ENCODE measurements around the gene UBA7.

The UBA7 gene

GRCh38 chr3:49771340-49771938 is 42.3 kb downstream of the UBA7 start:
- no peak overlapping the region for H2AK5ac ChIP-seq (ENCODE audit: low read length, severe bottlenecking)
- no peak for DNase-seq

DNA sequence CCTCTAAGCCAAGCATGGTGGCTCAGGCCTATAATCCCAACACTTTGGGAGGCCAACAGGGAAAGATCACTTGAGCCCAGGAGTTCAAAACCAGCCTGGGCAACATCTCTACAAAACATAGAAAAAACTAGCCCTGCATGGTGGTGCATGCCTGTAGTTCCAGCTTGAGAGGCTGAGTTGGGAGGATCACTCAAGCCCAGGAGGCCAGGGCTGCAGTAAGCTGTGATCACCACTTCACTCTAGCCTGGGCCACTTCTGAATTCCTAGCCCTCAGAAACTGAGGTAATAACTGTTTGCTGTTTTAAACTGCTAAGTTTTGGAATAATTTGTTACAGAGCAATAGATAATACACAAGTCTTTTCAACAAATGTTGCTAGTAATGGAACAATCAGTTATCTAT is 43.8 kb downstream of the UBA7 start:
- Histone ChIP-seq H3K14ac (ENCODE audit: low read length in 2 of 2) (no peak overlapping the region), H3K79me1 (replicated peaks; ENCODE audit: low read length, poor library complexity, severe bottlenecking) (peaks cover 5% of the 10 kb centered on the region), H2BK12ac (ENCODE audit: low read length in 2 of 2) (no peak overlapping the region), H4K8ac (ENCODE audit: low read length) (no peak overlapping the region), H3K9me3 (ENCODE audit: control insufficient read depth, low read length) (no peaks in the 10 kb centered on the region), H3K9ac (ENCODE audit: low read length) (no peak overlapping the region), H4K91ac (ENCODE audit: low read length) (no peak overlapping the region), H3K4ac (ENCODE audit: low read depth in 1 of 2, low read length in 2 of 2) (no peak overlapping the region), H2BK120ac (ENCODE audit: low read depth, low read length) (no peak overlapping the region), H3K23ac (ENCODE audit: low read length in 2 of 2) (no peak overlapping the region), H3K27ac (ENCODE audit: low read length, poor library complexity, severe bottlenecking) (no peak overlapping the region), H3K4me3 (ENCODE audit: insufficient read depth in 1 of 2, low read depth in 1 of 2, low read length in 2 of 2) (no peak overlapping the region), H2AK5ac (ENCODE audit: low read length, severe bottlenecking) (no peak overlapping the region), H2BK5ac (ENCODE audit: low read depth, low read length, poor library complexity, severe bottlenecking) (no peak overlapping the region), H3K27me3 (ENCODE audit: control insufficient read depth in 1 of 2, insufficient read depth in 1 of 2, low read length in 2 of 2) (no peaks in the 10 kb centered on the region), H3K4me1 (ENCODE audit: control insufficient read depth, insufficient read depth, low read depth, low read length) (peaks cover 5% of the 10 kb centered on the region), H2BK15ac (ENCODE audit: low read depth, poor library complexity, severe bottlenecking) (no peak overlapping the region), H3K36me3 (ENCODE audit: control insufficient read depth in 1 of 2, insufficient read depth in 2 of 2, low read depth in 1 of 2, low read length in 2 of 2) (peaks cover 3 to 10% of the 10 kb centered on the region in 2 experiments), H3K18ac (ENCODE audit: low read depth in 1 of 2, low read length in 2 of 2) (no peak overlapping the region), H3K4me2 (ENCODE audit: low read length, poor library complexity, severe bottlenecking) (no peak overlapping the region), H2AFZ (ENCODE audit: low read depth, low read length) (no peak overlapping the region)
- DNase-seq, result no peak

More at GRCh38 chr3:49771340-49771938, 42.3 kb downstream of the UBA7 start:
- no peak overlapping the region for H3K4me2 ChIP-seq (ENCODE audit: low read length, poor library complexity, severe bottlenecking)
- no peak overlapping the region for H4K91ac ChIP-seq (ENCODE audit: low read length)
- no peak overlapping the region for H4K8ac ChIP-seq (ENCODE audit: low read length)
- no peak overlapping the region for H2BK12ac ChIP-seq (ENCODE audit: low read length in 2 of 2)
- H3K18ac ChIP-seq (ENCODE audit: low read depth in 1 of 2, low read length in 2 of 2), result no peak overlapping the region
- H3K23ac ChIP-seq (ENCODE audit: low read length in 2 of 2), result no peak overlapping the region
- H2AFZ ChIP-seq (ENCODE audit: low read depth, low read length), result no peak overlapping the region
- H2BK15ac ChIP-seq (ENCODE audit: low read depth, poor library complexity, severe bottlenecking), result no peak overlapping the region
- 60% methylated on average over 1 of the region's 1 CpG for WGBS
- no peak overlapping the region for H3K27ac ChIP-seq (ENCODE audit: low read length, poor library complexity, severe bottlenecking)
- no peak overlapping the region for H3K4me3 ChIP-seq (ENCODE audit: insufficient read depth in 1 of 2, low read depth in 1 of 2, low read length in 2 of 2)
- H3K9ac ChIP-seq (ENCODE audit: low read length), result no peak overlapping the region
- H3K36me3 ChIP-seq (ENCODE audit: control insufficient read depth in 1 of 2, insufficient read depth in 2 of 2, low read depth in 1 of 2, low read length in 2 of 2), result peaks cover 10 to 17% of the 10 kb centered on the region in 2 experiments
- H3K4ac ChIP-seq (ENCODE audit: low read depth in 1 of 2, low read length in 2 of 2), result no peak overlapping the region
- H3K27me3 ChIP-seq (ENCODE audit: control insufficient read depth in 1 of 2, insufficient read depth in 1 of 2, low read length in 2 of 2), result no peaks in the 10 kb centered on the region
- H3K4me1 ChIP-seq (ENCODE audit: control insufficient read depth, insufficient read depth, low read depth, low read length), result peaks cover 7% of the 10 kb centered on the region
- no peaks in the 10 kb centered on the region for H3K9me3 ChIP-seq (ENCODE audit: control insufficient read depth, low read length)
- no peak overlapping the region for H3K14ac ChIP-seq (ENCODE audit: low read length in 2 of 2)
- no peak overlapping the region for H2BK5ac ChIP-seq (ENCODE audit: low read depth, low read length, poor library complexity, severe bottlenecking)
- H3K79me1 ChIP-seq (replicated peaks; ENCODE audit: low read length, poor library complexity, severe bottlenecking), result peaks cover 6% of the 10 kb centered on the region
- H2BK120ac ChIP-seq (ENCODE audit: low read depth, low read length), result no peak overlapping the region

GRCh38 chr3:49769286-49769915 is 44.4 kb downstream of the UBA7 start:
- Histone ChIP-seq H2AFZ (ENCODE audit: low read depth, low read length) (no peak overlapping the region), H3K23ac (ENCODE audit: low read length in 2 of 2) (no peak overlapping the region), H3K9ac (ENCODE audit: low read length) (no peak overlapping the region), H2AK5ac (ENCODE audit: low read length, severe bottlenecking) (no peak overlapping the region), H4K91ac (ENCODE audit: low read length) (no peak overlapping the region), H2BK12ac (ENCODE audit: low read length in 2 of 2) (no peak overlapping the region), H3K14ac (ENCODE audit: low read length in 2 of 2) (no peak overlapping the region), H4K8ac (ENCODE audit: low read length) (no peak overlapping the region), H3K4me2 (ENCODE audit: low read length, poor library complexity, severe bottlenecking) (no peak overlapping the region), H2BK15ac (ENCODE audit: low read depth, poor library complexity, severe bottlenecking) (no peak overlapping the region), H2BK5ac (ENCODE audit: low read depth, low read length, poor library complexity, severe bottlenecking) (no peak overlapping the region), H3K27ac (ENCODE audit: low read length, poor library complexity, severe bottlenecking) (no peak overlapping the region), H2BK120ac (ENCODE audit: low read depth, low read length) (no peak overlapping the region), H3K79me1 (replicated peaks; ENCODE audit: low read length, poor library complexity, severe bottlenecking) (peaks cover 5% of the 10 kb centered on the region), H3K27me3 (ENCODE audit: control insufficient read depth in 1 of 2, insufficient read depth in 1 of 2, low read length in 2 of 2) (no peaks in the 10 kb centered on the region), H3K18ac (ENCODE audit: low read depth in 1 of 2, low read length in 2 of 2) (no peak overlapping the region), H3K4me3 (ENCODE audit: insufficient read depth in 1 of 2, low read depth in 1 of 2, low read length in 2 of 2) (no peak overlapping the region), H3K9me3 (ENCODE audit: control insufficient read depth, low read length) (no peaks in the 10 kb centered on the region), H3K4ac (ENCODE audit: low read depth in 1 of 2, low read length in 2 of 2) (no peak overlapping the region), H3K4me1 (ENCODE audit: control insufficient read depth, insufficient read depth, low read depth, low read length) (peaks cover 5% of the 10 kb centered on the region), H3K36me3 (ENCODE audit: control insufficient read depth in 1 of 2, insufficient read depth in 2 of 2, low read depth in 1 of 2, low read length in 2 of 2) (peaks cover 6 to 9% of the 10 kb centered on the region in 2 experiments)
- DNase-seq, result peak; percentile 44
- 100% methylated on average over 1 of the region's 3 CpGs for WGBS

DNA sequence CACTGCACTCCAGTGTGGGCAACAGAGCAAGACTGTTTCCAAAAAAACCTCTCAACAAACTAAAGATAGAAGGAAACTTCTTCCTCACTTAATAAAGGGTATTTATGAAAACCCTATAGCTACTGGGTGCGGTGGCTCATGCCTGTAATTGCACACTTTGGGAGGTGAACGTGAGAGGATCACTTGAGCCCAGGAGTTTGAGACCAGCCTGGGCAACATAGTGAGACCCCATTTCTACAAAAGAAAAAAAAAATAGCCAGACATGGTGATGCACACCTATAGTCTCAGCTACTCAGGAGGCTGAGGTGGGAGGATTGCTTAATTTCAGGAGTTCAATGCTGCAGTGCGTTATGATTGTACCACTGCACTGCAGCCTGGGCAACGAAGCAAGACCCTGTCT is 49.8 kb downstream of the UBA7 start:
- Histone ChIP-seq H3K18ac (ENCODE audit: low read depth in 1 of 2, low read length in 2 of 2) (no peak overlapping the region), H2BK12ac (ENCODE audit: low read length in 2 of 2) (no peak overlapping the region), H3K14ac (ENCODE audit: low read length in 2 of 2) (no peak overlapping the region), H3K9me3 (ENCODE audit: control insufficient read depth, low read length) (no peaks in the 10 kb centered on the region), H2BK15ac (ENCODE audit: low read depth, poor library complexity, severe bottlenecking) (no peak overlapping the region), H4K91ac (ENCODE audit: low read length) (no peak overlapping the region), H2AK5ac (ENCODE audit: low read length, severe bottlenecking) (no peak overlapping the region), H3K27me3 (ENCODE audit: control insufficient read depth in 1 of 2, insufficient read depth in 1 of 2, low read length in 2 of 2) (no peaks in the 10 kb centered on the region), H3K23ac (ENCODE audit: low read length in 2 of 2) (no peak overlapping the region), H2AFZ (ENCODE audit: low read depth, low read length) (no peak overlapping the region), H3K36me3 (ENCODE audit: control insufficient read depth in 1 of 2, insufficient read depth in 2 of 2, low read depth in 1 of 2, low read length in 2 of 2) (peaks cover 7 to 11% of the 10 kb centered on the region in 2 experiments), H2BK120ac (ENCODE audit: low read depth, low read length) (no peak overlapping the region), H3K4me2 (ENCODE audit: low read length, poor library complexity, severe bottlenecking) (no peak overlapping the region), H3K4ac (ENCODE audit: low read depth in 1 of 2, low read length in 2 of 2) (no peak overlapping the region), H3K27ac (ENCODE audit: low read length, poor library complexity, severe bottlenecking) (no peak overlapping the region), H3K9ac (ENCODE audit: low read length) (no peak overlapping the region), H3K4me1 (ENCODE audit: control insufficient read depth, insufficient read depth, low read depth, low read length) (no peaks in the 10 kb centered on the region), H3K4me3 (ENCODE audit: insufficient read depth in 1 of 2, low read depth in 1 of 2, low read length in 2 of 2) (no peak overlapping the region), H2BK5ac (ENCODE audit: low read depth, low read length, poor library complexity, severe bottlenecking) (no peak overlapping the region), H4K8ac (ENCODE audit: low read length) (no peak overlapping the region), H3K79me1 (replicated peaks; ENCODE audit: low read length, poor library complexity, severe bottlenecking) (peaks cover 8% of the 10 kb centered on the region)
- WGBS, result 100% methylated on average over 3 of the region's 4 CpGs
- no peak for DNase-seq
